ENCODE data around the gene TBC1D8.
"Not testable (repeated sequence)": the region's sequence is repeated elsewhere in the genome, so short reads cannot be mapped to it uniquely, and the experiment has no call there.

The TBC1D8 gene

GRCh38 chr2:101064125-101064502 is 87.1 kb downstream of the TBC1D8 start:
- DNase-seq: no peak

DNA sequence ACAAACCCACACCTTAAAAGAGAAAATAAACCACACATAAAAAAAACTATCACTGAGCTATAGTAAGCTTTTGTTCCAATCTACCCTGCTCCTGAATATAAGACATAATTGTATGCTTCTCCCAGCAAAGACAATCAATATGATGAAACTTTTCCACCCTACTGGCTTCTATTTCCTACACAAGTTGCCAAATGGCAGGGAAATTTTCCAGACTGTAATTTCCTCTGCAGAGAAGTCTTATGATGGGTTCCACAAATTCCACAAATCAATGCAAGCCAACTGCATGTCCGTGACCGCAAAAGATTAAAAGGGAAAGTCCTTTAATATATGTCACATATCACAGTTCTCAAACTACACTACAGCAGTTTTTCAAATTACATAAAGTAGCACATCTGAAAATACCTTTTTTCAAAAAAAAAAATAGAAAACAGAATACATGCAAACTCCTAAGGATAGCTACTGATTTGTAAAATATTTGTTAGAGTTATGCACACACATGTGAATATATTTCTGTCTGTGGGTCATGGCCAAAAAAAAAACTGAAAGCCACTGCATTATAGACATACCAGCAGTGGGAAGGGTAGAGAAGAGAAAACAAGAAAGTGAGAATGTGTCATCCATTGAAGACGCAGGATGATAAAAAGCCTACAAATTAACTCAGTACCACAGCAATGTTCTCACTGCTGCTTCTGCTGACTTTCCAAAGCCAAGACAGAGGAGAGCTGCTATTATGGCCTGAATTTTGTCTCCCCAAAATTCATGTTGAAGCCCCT is 87.6 kb downstream of the TBC1D8 start:
- DNase-seq: no peak

DNA sequence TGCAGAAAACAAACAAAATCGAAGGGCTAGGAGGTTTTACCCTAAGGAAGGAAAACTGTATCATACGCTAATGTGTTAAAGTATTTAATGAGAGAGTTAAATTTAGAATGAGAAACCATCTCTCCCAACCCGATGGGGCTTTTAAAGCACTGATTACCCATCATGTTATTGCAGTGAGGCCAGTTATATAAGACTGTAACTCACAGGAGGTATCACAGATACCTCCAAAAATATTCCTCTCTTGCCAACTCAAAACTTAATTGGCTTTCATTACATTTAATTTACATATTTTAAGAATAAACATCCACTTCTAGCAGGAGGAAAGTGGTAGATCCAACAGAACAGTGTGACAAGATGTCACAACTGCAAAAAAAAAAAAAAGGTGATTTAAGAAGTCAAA is 92.8 kb downstream of the TBC1D8 start:
- no peak for DNase-seq

GRCh38 chr2:101057051-101057933 is 93.9 kb downstream of the TBC1D8 start:
- DNase-seq: no peak

DNA sequence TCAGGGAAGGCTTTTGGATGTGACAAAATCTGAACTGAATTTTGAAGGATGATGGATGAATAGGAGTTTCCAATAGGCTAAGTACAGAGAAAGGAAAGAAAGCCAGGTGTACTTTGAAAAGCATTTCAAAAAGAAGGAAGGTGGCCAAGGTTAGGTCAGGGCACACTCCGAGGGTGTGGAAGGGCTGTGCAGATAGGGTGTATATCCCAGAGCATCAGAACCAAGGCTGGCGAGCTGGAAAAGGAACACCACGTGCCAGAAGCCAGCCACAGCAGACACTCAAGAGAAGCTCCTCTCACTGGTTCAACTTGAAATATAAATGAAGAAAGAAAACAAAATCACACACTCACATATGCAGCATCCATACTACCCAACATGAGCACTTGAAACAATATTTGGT is 98.1 kb downstream of the TBC1D8 start:
- no peak for DNase-seq

GRCh38 chr2:101052147-101052546 is 99.0 kb downstream of the TBC1D8 start:
- no peak for DNase-seq

- not testable (repeated sequence) for DNase-seq
Observed at GRCh38 chr2:101050886-101051285, 100.3 kb downstream of the TBC1D8 start.

GRCh38 chr2:101048756-101049155 is 102.4 kb downstream of the TBC1D8 start:
- no peak for DNase-seq

- no peak for DNase-seq
Observed at GRCh38 chr2:101047774-101048173, 103.4 kb downstream of the TBC1D8 start.

DNA sequence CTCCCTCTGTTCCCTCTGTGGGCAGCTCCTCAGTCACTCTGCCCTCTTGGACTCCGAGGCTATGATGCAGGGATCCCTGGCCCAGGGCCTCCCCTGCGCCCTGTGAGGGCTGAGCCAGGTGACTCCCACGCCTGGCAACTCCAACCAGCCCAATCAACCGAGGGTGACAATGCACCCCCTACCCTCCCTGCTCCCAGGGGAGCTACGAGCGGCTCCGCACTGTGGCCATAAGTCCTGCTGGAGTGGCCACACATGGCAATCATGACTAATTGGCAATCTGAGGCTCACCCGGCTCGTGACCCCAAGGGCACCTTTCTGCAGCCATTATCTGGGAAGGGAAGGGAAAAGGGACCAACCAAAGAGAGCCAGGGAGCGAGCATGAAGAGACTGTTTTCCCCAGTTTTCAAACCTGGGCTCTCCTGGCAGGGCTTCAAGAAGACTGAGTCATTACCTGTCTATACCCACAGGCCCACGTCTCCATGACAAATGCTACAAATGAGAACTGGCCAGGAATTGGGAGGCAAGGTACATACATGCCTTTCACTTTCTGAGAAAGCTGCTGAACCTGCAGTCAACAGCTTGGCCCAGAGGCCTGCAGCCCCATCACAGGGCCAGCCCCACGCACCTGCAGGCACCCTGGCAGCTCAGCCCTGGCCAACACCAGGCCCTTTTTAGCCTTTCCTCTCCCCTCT is 104.0 kb downstream of the TBC1D8 start:
- no peak for DNase-seq

- DNase-seq: no peak
Observed at GRCh38 chr2:101045330-101045729, 105.9 kb downstream of the TBC1D8 start.

GRCh38 chr2:101041413-101041812 is 109.8 kb downstream of the TBC1D8 start:
- DNase-seq: no peak

DNA sequence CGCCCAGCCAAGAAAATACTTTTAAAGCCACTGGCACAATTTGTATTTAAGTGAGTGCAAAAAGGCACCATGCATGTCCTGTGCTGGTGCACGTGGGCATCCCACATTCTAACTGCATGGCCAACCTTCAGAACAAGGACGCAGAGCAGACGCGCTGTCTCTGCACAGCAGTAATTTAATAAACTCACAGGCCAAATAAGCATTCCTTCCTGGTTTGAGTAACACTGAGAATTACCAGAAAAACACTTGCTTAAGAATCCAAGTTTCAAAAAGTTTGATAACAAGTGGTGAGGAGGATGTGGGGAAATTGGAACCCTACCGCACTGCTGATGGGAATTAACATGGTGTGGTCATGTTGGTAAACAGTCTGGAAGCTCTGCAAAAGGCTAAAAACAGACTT is 110.4 kb downstream of the TBC1D8 start:
- DNase-seq: no peak

DNA sequence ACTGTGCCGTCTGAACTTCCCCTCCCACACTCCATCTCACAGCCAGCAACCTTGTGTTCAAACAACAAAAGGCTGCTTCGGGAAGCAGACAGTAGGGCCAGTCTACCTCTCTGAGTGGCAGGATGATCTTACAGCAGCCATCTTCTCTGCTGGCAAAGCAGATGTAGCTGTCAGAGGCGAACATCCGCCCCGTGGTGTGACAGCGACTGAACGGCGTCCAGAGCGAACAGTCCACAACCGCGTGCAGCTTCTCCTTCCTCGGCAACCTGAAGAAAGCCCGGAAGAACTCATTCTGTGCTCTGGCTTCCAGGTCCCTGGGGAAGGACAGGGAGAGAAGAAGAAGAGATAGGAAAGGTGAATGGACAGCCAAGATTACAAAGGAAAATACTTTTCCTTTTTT is 111.1 kb downstream of the TBC1D8 start:
- no peak for DNase-seq

GRCh38 chr2:101038455-101039255 is 112.5 kb downstream of the TBC1D8 start:
- DNase-seq: no peak

DNA sequence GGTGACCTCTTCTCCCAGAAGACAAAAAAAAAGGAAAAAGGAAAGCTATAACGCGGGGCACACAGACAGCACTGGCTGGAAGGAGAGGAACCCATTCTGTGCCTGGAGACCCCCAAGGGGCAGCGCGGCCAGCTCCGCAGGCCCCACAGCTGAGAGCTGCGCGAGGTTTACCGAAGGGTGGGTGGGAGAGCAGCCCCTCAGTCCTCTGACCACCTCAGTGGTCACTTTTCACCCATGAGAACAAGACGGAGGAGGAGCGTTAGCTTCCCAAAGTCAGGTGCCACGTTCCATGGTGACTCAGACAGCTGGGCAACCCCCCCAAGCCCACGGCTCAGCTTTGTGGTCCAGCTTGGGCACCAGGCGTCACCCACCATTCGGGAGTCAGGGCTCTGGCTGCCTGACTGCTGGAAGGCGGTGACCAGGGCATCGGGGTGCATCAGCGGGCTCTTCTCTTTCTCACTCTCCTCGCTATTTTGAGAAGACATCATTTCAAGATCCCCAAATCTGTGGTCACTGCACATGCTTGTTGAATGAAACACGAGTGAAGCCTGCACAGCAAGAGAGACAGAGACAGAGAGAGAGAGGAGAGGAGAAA is 113.9 kb downstream of the TBC1D8 start:
- DNase-seq: no peak

DNA sequence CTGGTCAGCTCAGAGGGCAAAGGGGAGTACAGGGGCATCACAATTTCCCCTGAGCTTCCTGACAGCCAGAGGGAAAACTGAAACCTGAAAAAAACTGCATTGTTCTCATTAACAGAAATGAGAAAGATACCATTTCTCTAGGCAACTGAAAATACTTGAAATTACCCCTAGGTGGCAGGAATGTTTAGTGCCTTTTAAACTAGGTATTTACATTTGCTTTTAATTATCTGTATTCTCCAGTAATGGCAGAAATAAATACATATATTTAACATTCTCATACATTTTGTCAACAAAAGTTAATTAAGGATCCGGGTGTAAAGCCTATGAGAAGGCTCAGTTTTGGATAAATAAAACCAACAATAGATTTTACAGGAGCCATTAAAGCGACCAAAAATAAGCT is 114.6 kb downstream of the TBC1D8 start:
- no peak for DNase-seq

DNA sequence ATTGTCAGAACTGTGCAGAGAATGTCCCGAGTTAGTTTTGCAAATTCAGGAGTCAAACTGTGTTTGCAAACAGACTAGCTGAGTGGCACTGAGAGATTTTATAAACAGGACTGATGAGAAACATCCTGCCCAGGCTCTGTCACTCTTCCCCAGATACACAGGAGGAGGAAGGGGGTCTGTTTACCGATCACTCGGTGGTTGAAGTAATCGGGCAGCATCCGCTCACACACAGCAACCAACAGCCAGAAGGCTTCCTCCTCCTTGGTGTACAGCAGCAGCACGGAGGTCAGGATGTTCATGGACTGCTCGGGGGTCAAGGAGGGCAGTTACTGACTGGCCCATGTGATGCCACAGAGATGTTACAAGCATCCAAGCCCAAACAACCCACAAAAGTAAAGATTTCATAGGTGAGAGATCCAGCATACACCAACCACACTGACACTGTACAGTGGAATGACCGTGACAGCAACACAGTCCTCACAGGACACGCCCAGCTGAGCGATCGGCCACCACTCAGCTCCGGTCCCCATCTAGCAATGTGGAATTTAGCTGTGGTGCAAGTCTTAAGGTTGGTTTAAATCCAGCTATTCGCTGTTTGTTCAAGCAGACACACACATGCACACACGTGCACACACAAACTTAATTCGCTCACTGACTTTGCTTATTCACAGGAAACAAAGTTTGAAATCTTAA is 119.0 kb downstream of the TBC1D8 start:
- DNase-seq: no peak

DNA sequence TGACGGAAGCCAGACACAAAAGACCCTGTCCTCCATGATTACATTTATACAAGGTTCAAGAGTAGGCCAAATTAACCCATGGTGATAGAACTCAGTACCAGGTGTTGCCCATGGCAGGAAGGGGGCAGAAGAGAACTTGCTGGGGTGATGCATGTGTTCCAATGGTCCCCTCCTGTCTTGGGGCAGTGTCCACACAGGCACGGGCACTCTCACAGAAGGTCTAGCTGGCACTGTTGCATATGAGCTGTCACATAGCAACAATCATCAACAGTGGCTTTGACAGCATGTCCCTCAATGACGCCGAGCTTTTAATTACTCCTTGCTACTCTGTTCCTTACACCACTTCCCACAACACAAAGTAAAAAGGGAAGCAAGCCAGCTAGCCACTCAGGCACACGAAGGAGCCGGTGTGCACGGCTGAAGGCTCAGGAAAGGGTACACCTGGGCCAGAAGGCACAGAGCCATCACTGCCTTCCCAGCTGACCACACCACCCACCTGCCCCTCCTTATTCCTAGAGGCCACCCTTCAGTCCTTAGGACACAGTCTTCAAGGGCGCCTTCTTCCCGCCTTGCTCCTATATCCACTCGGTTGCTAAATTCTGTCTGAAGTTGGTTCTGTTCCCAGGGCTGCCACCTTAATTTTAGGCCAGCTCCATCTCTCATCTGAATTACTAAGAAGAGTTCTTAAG is 120.2 kb downstream of the TBC1D8 start:
- no peak for DNase-seq

- no peak for DNase-seq
Observed at GRCh38 chr2:101027852-101028251, 123.3 kb downstream of the TBC1D8 start.

DNA sequence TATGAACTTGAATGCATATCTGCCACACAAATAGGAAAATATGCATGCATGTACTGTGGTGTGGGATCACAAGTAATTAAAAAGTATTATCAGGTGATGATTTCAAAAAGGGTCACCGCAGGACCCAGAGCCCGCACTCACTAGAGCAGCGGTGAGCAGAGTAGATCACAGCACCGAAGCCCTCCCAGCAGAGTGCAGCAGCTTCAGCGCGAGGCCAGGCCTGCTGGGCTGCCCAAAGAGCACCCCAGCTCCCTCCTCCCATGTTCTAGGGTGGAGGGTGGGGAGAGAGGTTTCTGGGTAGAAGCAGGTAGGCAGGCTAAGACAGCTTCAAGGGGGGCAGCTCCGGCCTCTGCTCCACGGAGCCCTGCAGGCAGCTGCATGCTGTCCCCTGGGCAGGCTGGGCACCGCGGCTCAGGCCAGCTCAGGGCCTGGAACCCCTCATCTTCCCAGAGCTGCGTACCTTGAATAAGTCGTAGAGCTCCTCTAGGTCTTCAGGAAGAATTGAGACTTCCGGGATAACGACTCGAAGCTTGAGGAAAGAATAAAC is 124.2 kb downstream of the TBC1D8 start:
- DNase-seq: no peak
